Activated naive CD8-positive, alpha-beta T cell treated with anti-CD3 and anti-CD28 coated beads for 36 hours (primary cell): ENCODE measurements around the gene PRSS53. TPM values are rescaled to one million over a fixed set of nuclear protein-coding genes. Genes with fewer than 3 reads are reported as not detected.
"Not testable (repeated sequence)": the region's sequence is repeated elsewhere in the genome, so short reads cannot be mapped to it uniquely, and the experiment has no call there.

Source experiments
- DNase-seq: peaks from one replicate; pipeline ENCODE4 v3.0.0; 2021
- H3K27ac Mint-ChIP-seq: one replicate; pipeline ENCODE4 v1.8.0; 2022; ENCODE audit warnings: mild to moderate bottlenecking, moderate library complexity, mixed read lengths
- H3K27me3 Mint-ChIP-seq: one replicate; pipeline ENCODE4 v1.8.0; 2022; ENCODE audit warnings: mild to moderate bottlenecking, mixed read lengths
- H3K36me3 Mint-ChIP-seq: one replicate; pipeline ENCODE4 v1.8.0; 2021; ENCODE audit warnings: mild to moderate bottlenecking, mixed read lengths
- H3K4me1 Mint-ChIP-seq: one replicate; pipeline ENCODE4 v1.8.0; 2021; ENCODE audit warnings: mixed read lengths
- H3K4me3 Mint-ChIP-seq: one replicate; pipeline ENCODE4 v1.8.0; 2022; ENCODE audit warnings: mild to moderate bottlenecking, moderate library complexity, mixed read lengths
- H3K9me3 Mint-ChIP-seq: one replicate; pipeline ENCODE4 v1.8.0; 2022; ENCODE audit warnings: mixed read lengths
- total RNA-seq, 2 experiments: library from RNA; stranded (reverse); gene quantifications; one replicate each; pipeline ENCODE4 v1.2.3, GENCODE V29; 2021

Gene PRSS53
- total RNA-seq, 2 experiments from 2014 or later: 3.0 to 3.1 TPM

DNA sequence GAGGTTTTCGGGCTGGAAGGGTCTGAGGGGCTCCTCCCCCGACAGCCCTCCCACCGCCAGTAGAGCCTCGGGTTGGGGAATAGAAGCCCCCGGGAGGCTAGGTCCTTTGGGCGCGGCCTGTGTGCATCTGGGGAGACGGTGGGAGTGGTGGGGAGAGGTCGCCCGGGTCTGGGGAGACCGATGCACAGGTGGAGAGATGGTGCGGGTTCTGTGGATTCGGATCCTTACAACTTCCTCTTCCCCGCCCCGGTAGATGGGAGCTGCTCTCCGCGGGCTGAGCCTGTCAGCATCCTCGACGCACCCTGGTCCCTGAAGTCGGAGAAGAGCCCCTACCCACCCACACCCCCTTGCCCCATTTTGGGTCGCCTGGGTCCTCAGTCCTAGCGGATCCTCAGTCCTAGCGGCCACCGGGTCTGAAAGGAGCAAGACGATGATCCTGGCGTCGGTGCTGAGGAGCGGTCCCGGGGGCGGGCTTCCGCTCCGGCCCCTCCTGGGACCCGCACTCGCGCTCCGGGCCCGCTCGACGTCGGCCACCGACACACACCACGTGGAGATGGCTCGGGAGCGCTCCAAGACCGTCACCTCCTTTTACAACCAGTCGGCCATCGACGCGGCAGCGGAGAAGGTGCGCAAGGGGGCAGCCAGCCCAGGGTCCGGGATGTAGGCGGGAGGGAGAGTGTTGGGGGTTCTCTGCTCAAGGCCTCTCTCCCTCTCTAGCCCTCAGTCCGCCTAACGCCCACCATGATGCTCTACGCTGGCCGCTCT, 20.2 kb upstream of the PRSS53 start:
- no peak for DNase-seq
- H3K9me3 Mint-ChIP-seq: no peaks in the 10 kb centered on the region
- peak overlapping the region; percentile 42 for H3K27ac Mint-ChIP-seq
- H3K36me3 Mint-ChIP-seq: peaks cover 8% of the 10 kb centered on the region
- peak overlapping the region; percentile 81 for H3K4me3 Mint-ChIP-seq
- H3K27me3 Mint-ChIP-seq: no peaks in the 10 kb centered on the region
- H3K4me1 Mint-ChIP-seq: peaks cover 21% of the 10 kb centered on the region

- peak within 1 kb of the TSS; percentile 95 for H3K27ac Mint-ChIP-seq
- H3K4me1 Mint-ChIP-seq: peaks cover 21% of the 10 kb centered on the region
- peak; percentile 85 for DNase-seq
- peak within 1 kb of the TSS; percentile 81 for H3K4me3 Mint-ChIP-seq
- H3K9me3 Mint-ChIP-seq: no peaks in the 10 kb centered on the region
- no peaks in the 10 kb centered on the region for H3K27me3 Mint-ChIP-seq
- peaks cover 8% of the 10 kb centered on the region for H3K36me3 Mint-ChIP-seq
These were observed 19.5 kb upstream of the PRSS53 start, which contains the start of gene BCKDK for GRCh38 chr16:31108035-31108793. Gene BCKDK, plus strand, starts transcription at chr16:31108386. Its CDS starts 838 bp downstream, at chr16:31109224.

DNA sequence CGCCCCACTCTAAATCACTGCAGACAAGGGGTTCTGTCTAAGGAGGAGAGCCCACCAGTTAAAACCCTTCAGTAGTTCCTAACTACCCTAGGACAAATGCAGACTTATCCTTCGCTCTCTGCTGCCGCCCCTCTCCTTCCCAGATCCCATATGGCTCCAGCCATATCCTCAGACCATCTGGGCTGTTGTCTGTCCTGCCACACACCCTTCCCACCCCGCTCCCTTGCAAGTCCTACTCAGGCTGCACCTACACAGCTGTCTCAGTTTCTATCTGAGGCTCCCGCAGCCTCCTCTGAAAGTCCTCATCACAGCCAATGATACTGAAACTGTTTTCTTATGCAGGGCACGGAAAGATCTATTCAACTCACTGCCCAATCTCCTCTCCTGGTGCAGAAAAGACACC, 18.7 kb upstream of the PRSS53 start:
- Mint-ChIP-seq H3K4me3 (peak overlapping the region; percentile 81), H3K27me3 (no peaks in the 10 kb centered on the region), H3K9me3 (no peaks in the 10 kb centered on the region), H3K4me1 (peaks cover 21% of the 10 kb centered on the region), H3K36me3 (peaks cover 8% of the 10 kb centered on the region), H3K27ac (peak overlapping the region; percentile 95)
- peak; percentile 53 for DNase-seq

GRCh38 chr16:31106509-31107464, 18.0 kb upstream of the PRSS53 start:
- H3K27me3 Mint-ChIP-seq: no peaks in the 10 kb centered on the region
- no peak for DNase-seq
- H3K27ac Mint-ChIP-seq: peak overlapping the region; percentile 95
- peak overlapping the region; percentile 81 for H3K4me3 Mint-ChIP-seq
- peaks cover 8% of the 10 kb centered on the region for H3K36me3 Mint-ChIP-seq
- H3K4me1 Mint-ChIP-seq: peaks cover 21% of the 10 kb centered on the region
- H3K9me3 Mint-ChIP-seq: no peaks in the 10 kb centered on the region

- H3K4me1 Mint-ChIP-seq: peaks cover 21% of the 10 kb centered on the region
- H3K27me3 Mint-ChIP-seq: no peaks in the 10 kb centered on the region
- peak overlapping the region; percentile 18 for H3K4me3 Mint-ChIP-seq
- DNase-seq: peak; percentile 87
- no peaks in the 10 kb centered on the region for H3K9me3 Mint-ChIP-seq
- peaks cover 8% of the 10 kb centered on the region for H3K36me3 Mint-ChIP-seq
- peak overlapping the region; percentile 48 for H3K27ac Mint-ChIP-seq
These were observed 17.0 kb upstream of the PRSS53 start for GRCh38 chr16:31105677-31106213.

GRCh38 chr16:31100876-31101641, 12.3 kb upstream of the PRSS53 start:
- H3K27me3 Mint-ChIP-seq, H3K36me3 Mint-ChIP-seq, H3K4me3 Mint-ChIP-seq, H3K9me3 Mint-ChIP-seq, H3K4me1 Mint-ChIP-seq, H3K27ac Mint-ChIP-seq, DNase-seq: not testable (repeated sequence)

- H3K27me3 Mint-ChIP-seq: no peaks in the 10 kb centered on the region
- no peaks in the 10 kb centered on the region for H3K9me3 Mint-ChIP-seq
- no peak overlapping the region for H3K27ac Mint-ChIP-seq
- DNase-seq: no peak
- H3K36me3 Mint-ChIP-seq: no peaks in the 10 kb centered on the region
- H3K4me3 Mint-ChIP-seq: no peak overlapping the region
- H3K4me1 Mint-ChIP-seq: peaks cover 8% of the 10 kb centered on the region
These were observed 11.3 kb upstream of the PRSS53 start for GRCh38 chr16:31099860-31100638.

GRCh38 chr16:31094424-31095120, 5.8 kb upstream of the PRSS53 start, which contains the start of gene VKORC1:
Gene VKORC1, minus strand, starts transcription at chr16:31094797. Its CDS starts 68 bp downstream, at chr16:31094729.
- Mint-ChIP-seq H3K9me3 (no peaks in the 10 kb centered on the region), H3K27ac (peak within 1 kb of the TSS; percentile 93), H3K36me3 (peaks cover 12% of the 10 kb centered on the region), H3K4me3 (peak within 1 kb of the TSS; percentile 100), H3K27me3 (no peaks in the 10 kb centered on the region), H3K4me1 (peaks cover 17% of the 10 kb centered on the region)
- DNase-seq: peak; percentile 92

DNA sequence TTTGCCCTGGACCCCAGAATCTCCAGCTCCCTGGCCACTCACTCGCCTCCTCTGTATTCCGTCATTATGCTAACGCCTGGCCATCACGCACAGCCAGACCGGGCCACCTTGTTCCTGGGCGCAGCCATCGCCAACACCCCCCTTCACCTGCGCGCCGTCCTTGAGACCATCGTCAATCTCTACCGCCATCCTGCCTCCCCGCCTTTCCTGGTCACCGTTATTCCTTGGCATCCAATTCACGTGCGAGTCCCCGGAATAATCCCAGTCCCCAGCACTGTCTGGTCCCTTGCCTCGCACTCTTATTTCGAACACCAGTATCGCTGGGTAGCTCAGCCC, 5.3 kb upstream of the PRSS53 start:
- DNase-seq: no peak
- Mint-ChIP-seq H3K4me3 (peak overlapping the region; percentile 100), H3K27ac (peak overlapping the region; percentile 93), H3K9me3 (no peaks in the 10 kb centered on the region), H3K36me3 (peaks cover 12% of the 10 kb centered on the region), H3K4me1 (peaks cover 17% of the 10 kb centered on the region), H3K27me3 (no peaks in the 10 kb centered on the region)

- DNase-seq: no peak
- Mint-ChIP-seq H3K4me1 (peaks cover 17% of the 10 kb centered on the region), H3K36me3 (peaks cover 12% of the 10 kb centered on the region), H3K27ac (no peak overlapping the region), H3K27me3 (no peaks in the 10 kb centered on the region), H3K9me3 (no peaks in the 10 kb centered on the region), H3K4me3 (peak overlapping the region; percentile 100)
These were observed 4.5 kb upstream of the PRSS53 start for GRCh38 chr16:31093132-31093703.

DNA sequence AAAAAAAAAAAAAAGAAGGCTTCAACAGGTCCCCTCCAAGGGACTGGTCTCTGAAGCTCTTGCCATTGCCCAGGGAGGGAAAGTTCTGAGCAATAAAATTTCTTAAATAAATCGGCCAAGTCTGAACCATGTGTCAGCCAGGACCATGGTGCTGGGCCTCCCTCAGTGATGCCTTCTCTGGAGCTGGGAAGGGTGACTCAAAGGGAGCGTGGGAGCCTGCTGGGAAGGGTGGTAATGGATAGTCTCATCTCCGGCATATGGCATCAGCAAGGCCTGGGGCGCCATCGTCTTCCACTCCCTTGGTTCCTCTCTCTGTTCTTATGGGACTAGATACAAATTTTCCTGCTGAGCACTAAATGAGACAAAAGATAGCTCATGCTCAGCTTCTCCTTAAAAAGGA, 3.6 kb upstream of the PRSS53 start:
- Mint-ChIP-seq H3K9me3 (no peaks in the 10 kb centered on the region), H3K27me3 (no peaks in the 10 kb centered on the region), H3K36me3 (peaks cover 12% of the 10 kb centered on the region), H3K4me3 (no peak overlapping the region), H3K27ac (no peak overlapping the region), H3K4me1 (peaks cover 17% of the 10 kb centered on the region)
- DNase-seq: no peak

DNA sequence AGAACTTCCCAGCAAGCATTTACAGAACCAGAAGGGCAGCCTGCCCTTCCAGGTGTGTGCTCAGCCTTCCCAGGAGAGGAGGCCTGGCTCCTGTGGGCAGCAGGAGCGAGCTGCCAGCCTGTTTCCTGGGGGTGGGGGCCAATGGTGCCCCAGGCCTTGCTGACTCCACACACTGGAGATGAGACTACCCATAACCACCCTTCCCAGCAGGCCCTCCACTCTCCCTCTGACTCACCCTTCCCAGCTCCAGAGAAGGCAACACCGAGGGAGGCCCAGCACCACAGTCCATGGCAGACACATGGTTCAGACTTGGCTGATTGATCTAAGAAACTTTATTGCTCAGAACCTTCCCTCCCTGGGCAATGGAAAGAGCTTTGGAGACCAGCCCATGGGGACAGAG, 1.8 kb upstream of the PRSS53 start:
- peaks cover 12% of the 10 kb centered on the region for H3K4me1 Mint-ChIP-seq

More for the DNA sequence above, 1.8 kb upstream of the PRSS53 start:
- Mint-ChIP-seq H3K27me3 (no peaks in the 10 kb centered on the region), H3K27ac (no peak overlapping the region), H3K9me3 (no peaks in the 10 kb centered on the region), H3K4me3 (no peak overlapping the region), H3K36me3 (peaks cover 12% of the 10 kb centered on the region)
- no peak for DNase-seq
